ENCODE results near the gene SERPINB3.
"Not testable (repeated sequence)": the region's sequence is repeated elsewhere in the genome, so short reads cannot be mapped to it uniquely, and the experiment has no call there.

SERPINB3 gene

DNA sequence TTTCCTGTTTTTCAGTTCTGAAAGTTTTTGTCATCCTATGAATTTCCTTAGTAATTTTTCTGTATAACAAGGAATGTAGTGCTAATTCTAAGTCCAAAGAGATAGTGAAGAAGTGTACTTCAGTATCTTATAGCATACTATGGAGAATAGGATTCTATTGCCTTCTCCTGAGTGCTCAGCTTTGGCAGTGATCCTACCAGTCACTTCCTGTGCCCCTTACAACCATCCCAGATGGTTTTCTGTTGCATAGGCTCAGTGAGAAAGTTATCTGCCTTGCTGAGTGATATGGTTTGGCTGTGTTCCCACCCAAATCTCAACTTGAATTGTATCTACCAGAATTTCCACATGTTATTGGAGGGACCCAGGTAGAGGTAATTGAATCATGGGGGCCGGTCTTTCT, 17.0 kb downstream of the SERPINB3 start:
- not testable (repeated sequence) for DNase-seq

DNA sequence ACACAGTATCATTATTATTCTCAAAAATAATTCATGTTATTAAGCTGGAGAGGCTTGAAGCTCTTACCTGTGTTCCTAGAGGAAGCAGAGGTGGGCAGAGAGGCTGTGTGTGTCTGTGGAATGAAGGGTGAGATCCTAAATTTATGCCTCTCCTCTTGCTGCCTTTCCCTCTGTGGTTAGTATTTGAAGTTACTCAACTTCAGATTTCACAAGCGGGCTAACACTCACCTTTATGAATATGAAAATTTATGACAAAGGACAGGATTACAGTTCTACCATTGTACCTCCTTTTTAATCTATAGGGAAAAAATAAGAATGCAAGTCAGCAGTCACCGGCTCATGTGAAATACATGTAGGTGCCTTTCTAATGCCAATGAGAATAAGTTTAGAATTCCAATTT, 17.6 kb downstream of the SERPINB3 start, which contains the start of gene SERPINB4:
SERPINB4 (minus strand) TSS at position 115 of the 400 bp plus-strand sequence. CDS start 679 bp downstream, outside the sequence.
- DNase-seq: not testable (repeated sequence)

GRCh38 chr18:63642668-63643356, 18.9 kb downstream of the SERPINB3 start:
- DNase-seq: not testable (repeated sequence)

DNA sequence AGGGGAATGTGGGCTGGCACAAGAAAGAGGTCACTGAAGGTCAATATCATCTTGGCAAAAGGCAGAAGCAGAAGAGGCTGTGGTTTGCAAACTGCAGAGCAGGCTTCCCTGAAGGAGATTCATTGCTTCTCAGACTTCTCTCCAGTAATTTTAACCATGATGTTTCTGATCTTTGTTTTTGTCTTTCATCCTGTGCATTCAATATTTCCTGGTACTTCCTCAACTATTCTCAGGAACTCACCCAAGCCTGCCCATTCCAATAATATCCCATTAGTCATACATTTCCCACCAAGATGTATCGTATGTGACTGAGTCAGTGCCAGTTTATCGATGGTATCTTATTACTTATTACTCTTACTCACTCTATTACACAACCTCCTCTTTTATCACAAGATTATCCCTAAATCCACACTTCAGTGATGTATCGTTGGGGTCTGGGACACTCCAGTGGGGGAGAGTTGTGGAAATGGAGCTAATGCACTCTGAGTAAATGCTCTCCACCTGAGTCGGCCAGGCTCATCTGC, 20.5 kb downstream of the SERPINB3 start:
- not testable (repeated sequence) for DNase-seq

DNA sequence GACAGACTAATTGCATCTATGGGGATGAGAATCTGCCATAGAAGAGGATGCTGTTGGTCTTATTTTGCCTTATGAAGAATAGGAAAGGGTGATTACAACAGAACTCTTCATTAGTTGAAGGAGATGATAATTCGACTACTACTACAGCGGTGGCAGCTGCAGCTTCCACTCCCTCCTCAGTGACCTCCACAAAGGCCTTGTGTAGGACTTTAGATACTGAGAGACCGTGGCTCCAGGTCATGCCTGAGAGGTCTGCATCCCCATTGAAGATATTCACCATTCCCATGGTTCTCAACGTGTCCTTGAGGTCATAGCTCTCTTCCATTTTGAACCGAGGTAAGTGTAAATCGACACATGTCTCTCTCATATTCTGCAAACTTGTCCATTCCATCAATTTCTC, 24.0 kb downstream of the SERPINB3 start:
- no peak for DNase-seq

DNA sequence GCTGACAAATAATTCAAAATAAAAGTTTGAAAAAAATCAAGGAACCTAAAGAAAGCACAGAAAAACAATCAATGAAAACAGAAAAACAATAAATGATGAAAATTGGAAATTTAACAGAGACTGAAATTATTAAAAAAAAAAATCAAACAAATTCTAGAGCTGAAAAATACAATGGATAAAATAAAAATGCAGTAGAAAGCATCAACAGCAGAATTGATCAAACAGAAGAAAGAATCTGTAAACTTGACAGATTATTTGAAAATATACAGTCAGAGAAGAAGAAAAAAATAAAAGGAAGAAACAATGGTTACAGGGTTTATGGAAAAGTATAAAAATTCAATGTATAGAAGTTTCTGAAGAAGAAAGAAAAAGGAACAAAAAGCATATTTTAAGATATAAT, 33.9 kb downstream of the SERPINB3 start:
- DNase-seq: no peak

DNA sequence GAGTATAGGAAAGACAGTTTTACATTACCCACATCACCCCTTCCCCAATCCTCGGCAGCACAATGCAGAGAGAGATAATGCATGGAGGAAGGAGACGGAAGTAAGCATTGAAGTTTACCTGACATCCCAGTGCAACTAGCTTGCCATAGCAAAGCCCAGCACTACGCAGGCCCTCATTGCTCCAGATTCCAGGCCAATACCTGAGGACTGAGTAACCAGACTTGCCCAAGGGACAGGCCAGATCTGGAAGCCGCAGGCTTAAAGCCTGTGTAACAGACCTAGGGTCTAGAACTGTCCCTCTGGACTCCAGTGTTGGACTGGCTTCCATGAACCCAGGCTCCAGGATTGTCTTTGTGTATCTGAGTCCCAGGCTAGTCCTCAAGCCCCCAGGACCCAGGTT, 35.3 kb downstream of the SERPINB3 start:
- DNase-seq: no peak

- no peak for DNase-seq
Observed at GRCh38 chr18:63624863-63625262, 36.8 kb downstream of the SERPINB3 start.

- DNase-seq: no peak
Observed at GRCh38 chr18:63619661-63620060, 42.0 kb downstream of the SERPINB3 start.

DNA sequence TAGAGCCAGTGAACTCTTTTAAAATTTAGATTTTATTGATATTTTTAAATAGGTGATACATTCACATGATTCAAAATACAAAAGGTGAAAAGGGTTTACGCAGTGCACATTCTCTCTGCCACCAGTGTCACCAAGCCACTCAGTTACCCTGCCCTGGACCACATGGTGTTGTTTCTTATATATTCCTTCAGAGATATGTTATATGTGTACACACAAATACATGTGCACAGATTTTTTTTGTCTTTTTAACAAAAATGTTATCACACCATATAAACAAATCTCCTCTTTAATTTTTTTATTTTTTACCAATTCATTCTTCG, 43.8 kb downstream of the SERPINB3 start:
- DNase-seq: no peak

DNA sequence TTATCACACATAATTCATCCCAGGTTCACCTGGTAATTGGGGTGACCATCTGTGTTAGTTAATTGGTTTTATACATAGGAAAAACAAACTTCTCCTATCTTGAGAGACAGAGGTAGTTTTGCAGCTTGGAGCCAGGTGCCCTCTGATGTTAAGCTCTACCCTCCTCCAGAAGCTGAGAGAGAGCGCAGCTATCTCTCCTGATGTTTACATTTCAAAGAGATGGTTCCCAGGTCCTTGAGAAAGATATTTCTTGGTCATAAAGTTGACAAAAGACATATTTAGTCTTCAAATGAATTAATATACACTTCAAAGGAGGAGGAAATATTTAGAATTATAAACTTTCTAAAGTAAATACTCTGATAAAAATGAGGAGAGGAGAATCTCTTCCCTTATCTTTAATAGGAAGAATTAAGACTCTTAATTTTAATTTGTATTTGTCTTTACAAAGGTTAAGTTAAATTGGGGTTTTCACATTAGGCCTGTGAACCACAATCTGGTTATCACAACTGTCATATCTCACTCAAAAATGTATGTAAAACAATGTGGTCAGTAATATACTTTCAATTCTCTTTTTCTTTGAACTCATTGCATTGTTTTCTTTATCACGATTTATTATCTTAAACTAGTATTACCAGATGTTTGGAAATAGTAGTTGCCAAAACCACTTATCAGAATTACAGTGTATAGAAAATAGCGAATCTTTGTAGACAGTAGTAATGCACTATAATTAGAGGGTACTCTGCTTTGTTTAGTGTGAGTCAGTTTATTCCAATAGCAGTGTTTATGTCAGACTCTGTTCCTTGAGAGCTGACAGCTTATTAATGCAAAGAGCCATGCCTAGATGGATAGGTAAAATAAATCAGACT, 44.4 kb downstream of the SERPINB3 start:
- DNase-seq: no peak

DNA sequence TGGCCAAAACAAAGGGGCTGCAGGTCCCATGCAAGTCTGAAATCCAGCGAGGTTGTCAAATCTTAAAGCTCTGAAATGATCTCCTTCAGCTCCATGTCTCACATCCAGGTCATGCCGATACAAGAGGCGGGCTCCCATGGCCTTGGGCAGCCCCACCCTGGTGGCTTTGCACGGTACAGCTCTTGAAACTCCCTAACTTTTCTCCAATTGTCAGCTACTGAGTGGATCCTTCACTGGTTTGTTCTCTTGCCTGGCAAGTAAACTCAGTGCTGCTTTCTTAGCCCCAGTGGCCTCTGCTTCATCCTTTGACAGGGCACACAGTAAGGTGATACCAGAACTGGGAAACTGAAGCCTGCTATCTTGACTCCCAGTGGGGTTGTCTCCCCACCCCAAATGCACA, 48.3 kb downstream of the SERPINB3 start:
- DNase-seq: no peak

GRCh38 chr18:63606526-63606925, 55.2 kb downstream of the SERPINB3 start:
- no peak for DNase-seq
